WTC11 (cell line): ENCODE measurements around the gene ADK.

ENCODE experiments used
- CREB1 ChIP-seq: sonication (generic); formaldehyde crosslinking; IDR thresholded peaks from 2 replicates; pipeline ENCODE4 v1.8.0; 2023; ENCODE audit warnings: mild to moderate bottlenecking, missing genetic modification reagents
- CTCF ChIP-seq: fragments of 200-600 bp; IDR thresholded peaks from 2 replicates; pipeline ENCODE4 v1.8.0; 2022; ENCODE audit warnings: antibody characterized with exemption

- no peak for TF ChIP-seq CTCF
- TF ChIP-seq CREB1 (CRISPR knock-in tag) = no peak
These were observed 13.0 kb upstream of the ADK start for GRCh38 chr10:74137992-74138391.
